HG03196 (cell line): Measurements from ENCODE around the gene PPP1R1B.

Source experiments
- ATAC-seq: cut with Tn5 transposase; IDR thresholded peaks from one replicate; pipeline ENCODE4 v1.9.1; 2021; ENCODE audit not compliant: unreplicated experiment

The PPP1R1B gene

GRCh38 chr17:39600288-39600996 is 26.3 kb upstream of the PPP1R1B start:
- ATAC-seq, result no peak

- ATAC-seq, result no peak
Observed at GRCh38 chr17:39600997-39601597, 25.7 kb upstream of the PPP1R1B start.

DNA sequence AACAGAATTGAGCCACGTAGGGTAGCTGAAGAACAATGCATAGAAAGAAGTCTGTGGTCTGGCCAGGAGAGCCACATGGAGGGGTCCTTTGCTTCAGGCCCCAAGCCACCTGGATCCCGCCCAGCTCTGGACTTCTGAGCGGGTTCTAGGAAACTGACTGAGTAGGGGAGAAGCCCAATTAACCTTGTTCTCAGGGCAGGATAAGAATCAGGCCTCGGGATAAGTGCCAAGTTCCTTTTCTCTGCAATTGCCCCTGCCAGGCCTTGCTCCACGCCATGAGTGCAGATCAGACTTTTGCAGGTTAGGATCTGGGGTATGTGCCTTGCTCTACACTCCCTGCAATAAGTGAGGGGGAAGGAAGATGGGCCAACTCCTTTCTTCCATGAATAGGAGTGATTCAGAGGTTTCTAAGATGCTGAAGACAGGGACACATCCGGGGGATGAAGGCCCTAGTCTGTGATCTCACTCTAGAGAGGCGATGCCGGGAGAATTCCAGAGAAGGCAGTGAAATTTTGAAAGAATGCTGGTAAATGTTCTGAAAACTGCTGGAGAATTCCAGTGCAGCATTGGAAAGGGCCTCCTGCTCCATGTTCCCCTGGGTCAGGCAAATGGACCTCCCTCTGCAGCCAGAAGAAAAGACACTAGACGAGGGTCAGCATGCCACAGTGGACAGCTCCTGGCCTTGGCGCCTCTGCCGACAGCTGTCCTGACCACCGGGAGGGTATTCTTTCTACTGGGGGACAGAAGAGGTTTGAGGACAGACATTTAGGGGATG is 24.8 kb upstream of the PPP1R1B start:
- no peak for ATAC-seq

GRCh38 chr17:39602533-39603303 is 24.0 kb upstream of the PPP1R1B start:
- ATAC-seq, result no peak

DNA sequence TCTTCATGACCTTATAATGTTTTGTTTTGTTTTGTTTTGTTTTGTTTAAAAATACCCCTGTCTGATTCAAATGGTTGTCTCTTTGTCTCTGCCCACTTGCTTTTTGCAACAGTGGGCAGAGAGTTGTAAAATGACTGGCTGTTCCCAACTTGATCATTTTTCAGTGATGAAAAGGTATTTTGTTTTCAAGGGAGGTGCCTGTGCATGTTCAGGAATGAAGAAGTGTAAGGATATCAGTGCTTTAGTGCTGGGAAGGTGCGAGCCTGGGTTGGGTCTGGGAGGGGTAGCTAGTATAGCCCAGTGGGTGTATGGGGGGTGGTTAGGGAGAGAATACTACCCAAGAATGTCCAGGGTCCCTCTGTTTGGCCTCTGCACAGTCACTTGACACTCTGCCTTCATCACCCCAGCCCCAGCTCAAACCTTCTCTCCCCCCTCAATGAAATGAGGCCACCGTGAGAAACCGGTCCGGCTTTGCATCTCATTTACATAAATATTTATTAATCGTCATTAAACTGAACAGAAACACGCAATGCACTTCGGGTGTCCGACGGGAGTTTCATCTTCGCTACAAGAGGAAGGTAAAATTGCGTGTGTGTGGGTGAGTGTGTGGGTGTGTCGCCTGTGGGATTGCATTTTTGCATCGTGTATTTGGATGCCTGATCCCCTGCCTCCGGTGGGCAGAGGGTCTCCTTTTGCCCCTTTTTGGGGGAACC is 23.3 kb upstream of the PPP1R1B start:
- no peak for ATAC-seq

DNA sequence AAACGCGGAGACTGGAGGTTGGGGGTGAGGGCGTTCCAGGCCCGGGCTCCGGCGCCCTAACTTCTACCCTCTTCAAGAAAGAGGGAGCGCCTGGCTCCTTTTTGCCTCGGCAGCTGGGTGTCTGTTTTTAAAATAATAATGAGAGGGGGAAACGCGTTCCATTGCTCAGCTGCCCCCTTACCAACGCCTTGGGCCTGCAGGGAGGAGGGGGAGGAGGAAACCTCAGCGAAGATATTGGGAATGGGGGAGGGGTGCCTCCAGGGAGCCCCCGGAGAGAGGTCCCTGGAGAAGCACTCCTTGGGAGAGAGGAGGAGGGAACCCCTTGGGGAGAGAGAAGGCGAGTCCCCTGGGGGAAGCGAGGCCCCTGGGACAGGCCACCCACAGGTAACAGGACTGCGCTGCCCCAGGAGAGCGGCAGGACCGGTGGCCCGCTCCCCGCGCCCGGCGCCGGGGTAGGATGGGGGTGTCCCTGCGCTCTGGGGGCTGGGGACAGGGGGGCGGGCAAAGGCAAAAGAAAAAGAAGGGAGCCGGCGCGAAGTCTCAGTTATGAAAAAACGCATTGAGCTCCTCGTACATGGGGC is 21.8 kb upstream of the PPP1R1B start:
- no peak for ATAC-seq

DNA sequence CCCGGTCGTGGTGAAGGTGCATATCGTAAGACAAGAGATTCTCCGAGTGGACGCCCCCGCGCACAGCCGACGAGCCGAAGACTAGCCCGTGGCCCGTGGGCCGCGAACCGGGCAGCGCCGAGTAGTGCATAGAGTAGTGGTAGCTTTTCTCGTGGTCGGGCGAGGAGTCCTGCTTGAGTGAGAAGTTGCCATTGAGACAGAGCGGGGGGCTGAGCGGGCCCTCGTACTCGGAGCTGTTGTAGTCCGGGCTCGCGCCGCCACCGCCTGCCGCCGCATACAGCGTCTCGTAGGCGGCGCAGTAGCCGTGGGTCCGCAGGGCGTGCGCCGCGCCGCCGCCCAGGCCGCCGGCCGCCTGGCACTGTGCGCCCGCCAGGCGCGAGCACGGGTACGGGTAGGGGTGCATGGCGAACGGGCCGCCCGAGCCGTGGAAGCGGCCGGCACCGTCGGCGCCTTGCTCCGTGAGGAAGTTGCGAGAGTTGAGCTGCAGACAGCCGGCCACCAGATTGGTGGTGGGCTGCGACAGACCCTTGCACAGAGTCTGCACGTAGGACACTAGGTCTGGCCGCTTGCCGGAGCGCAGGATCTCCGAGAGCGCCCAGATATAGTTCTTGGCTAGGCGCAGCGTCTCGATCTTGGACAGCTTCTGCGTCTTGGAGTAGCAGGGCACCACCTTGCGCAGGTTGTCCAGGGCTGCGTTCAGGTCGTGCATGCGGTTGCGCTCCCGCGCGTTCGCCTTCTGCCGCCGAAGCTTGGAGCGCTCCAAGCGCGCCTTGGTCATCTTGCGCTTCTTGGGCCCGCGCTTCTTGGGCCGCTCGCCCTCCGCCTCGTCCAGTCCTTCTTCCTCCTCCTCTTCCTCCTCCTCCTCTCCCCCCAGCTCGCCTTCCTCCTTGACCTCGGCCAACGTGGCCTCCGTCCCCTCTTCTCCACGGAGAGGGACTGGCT is 21.0 kb upstream of the PPP1R1B start:
- ATAC-seq, result no peak

- ATAC-seq, result no peak
Observed at GRCh38 chr17:39606434-39607056, 20.2 kb upstream of the PPP1R1B start.

GRCh38 chr17:39607057-39607850 is 19.5 kb upstream of the PPP1R1B start:
- ATAC-seq, result no peak

DNA sequence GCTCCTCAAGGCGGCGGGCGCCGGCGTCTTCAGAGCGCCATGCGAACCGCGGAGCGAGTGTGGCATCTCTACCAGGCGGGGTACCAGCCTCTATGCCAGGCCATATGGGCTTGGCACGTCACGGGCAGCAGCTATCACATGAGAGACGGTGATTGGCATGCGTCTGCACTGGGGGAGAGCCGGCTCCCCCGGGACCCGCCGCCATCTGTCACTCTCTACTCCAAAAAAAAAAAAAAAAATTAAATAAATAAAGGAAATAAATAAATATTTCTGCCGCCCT is 19.0 kb upstream of the PPP1R1B start, which contains the start of gene NEUROD2:
TSS of gene NEUROD2 (minus strand) at position 70 of the 280 bp plus-strand sequence. CDS start 1,321 bp downstream, outside the sequence.
- no peak for ATAC-seq

- no peak for ATAC-seq
Observed at GRCh38 chr17:39608142-39608981, 18.4 kb upstream of the PPP1R1B start.

DNA sequence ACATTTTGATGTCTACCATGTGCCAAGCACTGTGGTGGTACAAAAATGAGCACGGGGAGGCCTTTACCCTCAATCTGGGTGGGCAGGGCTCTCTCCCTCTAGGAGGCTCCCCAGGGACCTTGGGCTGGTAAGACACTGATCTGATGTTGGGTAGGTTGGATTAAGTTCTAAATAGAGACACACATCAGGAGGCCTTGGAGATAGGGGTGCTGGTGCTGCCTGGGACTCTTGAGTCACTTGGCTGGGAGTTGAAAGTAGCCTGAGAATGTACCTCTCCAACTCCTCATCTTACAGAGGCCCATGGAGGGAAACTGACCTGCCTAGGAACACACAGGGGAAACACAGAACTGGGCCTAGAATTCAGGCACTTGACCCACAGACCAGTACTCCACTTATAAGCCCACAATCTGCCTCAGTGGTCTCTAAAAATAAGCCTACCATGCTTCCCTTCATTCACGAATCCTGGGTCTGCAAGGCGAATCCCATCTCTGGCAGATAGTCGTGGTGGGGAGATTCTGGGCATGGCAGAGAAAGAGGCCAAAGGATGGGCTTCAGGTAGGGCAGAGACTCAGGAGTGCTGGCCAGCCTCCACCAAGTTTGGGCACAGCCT is 17.2 kb upstream of the PPP1R1B start:
- ATAC-seq, result no peak

GRCh38 chr17:39611401-39612112 is 15.2 kb upstream of the PPP1R1B start:
- no peak for ATAC-seq

- ATAC-seq, result no peak
Observed at GRCh38 chr17:39612291-39612894, 14.4 kb upstream of the PPP1R1B start.

- ATAC-seq, result no peak
Observed at GRCh38 chr17:39612935-39613464, 13.8 kb upstream of the PPP1R1B start.
